Activated T-cell treated with anti-CD3 and anti-CD28 coated beads, Interleukin-2, amount 50 U/mL, for 24 hours (primary cell): ENCODE measurements around the gene KCNAB1.

Source experiments
- DNase-seq: peaks from one replicate; pipeline ENCODE4 v3.0.0-alpha.2; 2020
- H3K27ac Mint-ChIP-seq: 2 replicates; pipeline ENCODE4 v1.8.0; 2020; ENCODE audit warnings: mild to moderate bottlenecking, mixed read lengths
- H3K27me3 Mint-ChIP-seq: 2 replicates; pipeline ENCODE4 v1.8.0; 2020; ENCODE audit warnings: mixed read lengths
- H3K36me3 Mint-ChIP-seq: 2 replicates; pipeline ENCODE4 v1.8.0; 2020; ENCODE audit warnings: low read depth, mixed read lengths
- H3K4me1 Mint-ChIP-seq: 2 replicates; pipeline ENCODE4 v1.8.0; 2020; ENCODE audit warnings: low read depth, mixed read lengths
- H3K4me3 Mint-ChIP-seq: 2 replicates; pipeline ENCODE4 v1.8.0; 2020; ENCODE audit warnings: mild to moderate bottlenecking, moderate library complexity, mixed read lengths
- H3K9me3 Mint-ChIP-seq: 2 replicates; pipeline ENCODE4 v1.8.0; 2020; ENCODE audit warnings: mixed read lengths

The KCNAB1 gene

GRCh38 chr3:156349111-156349510 is 228.7 kb downstream of the KCNAB1 start:
- Mint-ChIP-seq H3K4me1 (no peaks in the 10 kb centered on the region), H3K4me3 (no peak overlapping the region), H3K27ac (no peak overlapping the region), H3K36me3 (no peaks in the 10 kb centered on the region), H3K27me3 (peaks cover 8% of the 10 kb centered on the region), H3K9me3 (no peaks in the 10 kb centered on the region)
- no peak for DNase-seq

GRCh38 chr3:156349978-156350377 is 229.6 kb downstream of the KCNAB1 start:
- peaks cover 4% of the 10 kb centered on the region for H3K27me3 Mint-ChIP-seq
- H3K27ac Mint-ChIP-seq = no peak overlapping the region
- H3K4me3 Mint-ChIP-seq = no peak overlapping the region
- H3K4me1 Mint-ChIP-seq = no peaks in the 10 kb centered on the region
- no peaks in the 10 kb centered on the region for H3K36me3 Mint-ChIP-seq
- no peaks in the 10 kb centered on the region for H3K9me3 Mint-ChIP-seq
- DNase-seq = no peak

GRCh38 chr3:156350781-156351180 is 230.4 kb downstream of the KCNAB1 start:
- Mint-ChIP-seq H3K4me1 (no peaks in the 10 kb centered on the region), H3K27ac (no peak overlapping the region), H3K4me3 (no peak overlapping the region), H3K27me3 (no peaks in the 10 kb centered on the region), H3K36me3 (no peaks in the 10 kb centered on the region), H3K9me3 (no peaks in the 10 kb centered on the region)
- DNase-seq = no peak

GRCh38 chr3:156351783-156352182 is 231.4 kb downstream of the KCNAB1 start:
- no peak for DNase-seq
- H3K36me3 Mint-ChIP-seq = no peaks in the 10 kb centered on the region
- H3K4me1 Mint-ChIP-seq = no peaks in the 10 kb centered on the region
- no peaks in the 10 kb centered on the region for H3K9me3 Mint-ChIP-seq
- no peak overlapping the region for H3K4me3 Mint-ChIP-seq
- no peaks in the 10 kb centered on the region for H3K27me3 Mint-ChIP-seq
- no peak overlapping the region for H3K27ac Mint-ChIP-seq

- DNase-seq = no peak
- no peaks in the 10 kb centered on the region for H3K36me3 Mint-ChIP-seq
- H3K27ac Mint-ChIP-seq = no peak overlapping the region
- H3K4me1 Mint-ChIP-seq = no peaks in the 10 kb centered on the region
- no peaks in the 10 kb centered on the region for H3K27me3 Mint-ChIP-seq
- no peak overlapping the region for H3K4me3 Mint-ChIP-seq
- H3K9me3 Mint-ChIP-seq = no peaks in the 10 kb centered on the region
These were observed 232.3 kb downstream of the KCNAB1 start for GRCh38 chr3:156352728-156353127.

- H3K9me3 Mint-ChIP-seq = no peaks in the 10 kb centered on the region
- no peaks in the 10 kb centered on the region for H3K27me3 Mint-ChIP-seq
- H3K36me3 Mint-ChIP-seq = no peaks in the 10 kb centered on the region
- no peak overlapping the region for H3K27ac Mint-ChIP-seq
- no peak overlapping the region for H3K4me3 Mint-ChIP-seq
- no peak for DNase-seq
- no peaks in the 10 kb centered on the region for H3K4me1 Mint-ChIP-seq
These were observed 233.2 kb downstream of the KCNAB1 start for GRCh38 chr3:156353563-156353962.

- Mint-ChIP-seq H3K36me3 (no peaks in the 10 kb centered on the region), H3K4me3 (no peak overlapping the region), H3K27ac (no peak overlapping the region), H3K9me3 (no peaks in the 10 kb centered on the region), H3K4me1 (no peaks in the 10 kb centered on the region), H3K27me3 (no peaks in the 10 kb centered on the region)
- no peak for DNase-seq
These were observed 236.4 kb downstream of the KCNAB1 start for GRCh38 chr3:156356537-156357363.

GRCh38 chr3:156358232-156358631 is 237.9 kb downstream of the KCNAB1 start:
- Mint-ChIP-seq H3K27me3 (no peaks in the 10 kb centered on the region), H3K4me1 (no peaks in the 10 kb centered on the region), H3K4me3 (no peak overlapping the region), H3K9me3 (no peaks in the 10 kb centered on the region), H3K36me3 (no peaks in the 10 kb centered on the region), H3K27ac (no peak overlapping the region)
- DNase-seq = no peak

GRCh38 chr3:156359368-156359767 is 239.0 kb downstream of the KCNAB1 start:
- Mint-ChIP-seq H3K27me3 (peaks cover 2% of the 10 kb centered on the region), H3K4me1 (no peaks in the 10 kb centered on the region), H3K4me3 (no peak overlapping the region), H3K36me3 (no peaks in the 10 kb centered on the region), H3K27ac (no peak overlapping the region), H3K9me3 (no peaks in the 10 kb centered on the region)
- no peak for DNase-seq

GRCh38 chr3:156360083-156360482 is 239.7 kb downstream of the KCNAB1 start:
- Mint-ChIP-seq H3K4me3 (no peak overlapping the region), H3K9me3 (no peaks in the 10 kb centered on the region), H3K4me1 (no peaks in the 10 kb centered on the region), H3K27me3 (peaks cover 5% of the 10 kb centered on the region), H3K36me3 (no peaks in the 10 kb centered on the region), H3K27ac (no peak overlapping the region)
- no peak for DNase-seq

GRCh38 chr3:156360963-156361362 is 240.6 kb downstream of the KCNAB1 start:
- peaks cover 5% of the 10 kb centered on the region for H3K27me3 Mint-ChIP-seq

GRCh38 chr3:156366559-156366958 is 246.2 kb downstream of the KCNAB1 start:
- Mint-ChIP-seq H3K27me3 (peaks cover 5% of the 10 kb centered on the region), H3K4me1 (no peaks in the 10 kb centered on the region), H3K36me3 (no peaks in the 10 kb centered on the region)

More at GRCh38 chr3:156360963-156361362, 240.6 kb downstream of the KCNAB1 start:
- no peak overlapping the region for H3K27ac Mint-ChIP-seq
- H3K9me3 Mint-ChIP-seq = no peaks in the 10 kb centered on the region
- H3K4me3 Mint-ChIP-seq = no peak overlapping the region
- DNase-seq = no peak
- H3K4me1 Mint-ChIP-seq = no peaks in the 10 kb centered on the region
- no peaks in the 10 kb centered on the region for H3K36me3 Mint-ChIP-seq

GRCh38 chr3:156368189-156368588 is 247.8 kb downstream of the KCNAB1 start:
- H3K4me1 Mint-ChIP-seq = no peaks in the 10 kb centered on the region
- no peaks in the 10 kb centered on the region for H3K36me3 Mint-ChIP-seq
- H3K4me3 Mint-ChIP-seq = no peak overlapping the region
- DNase-seq = no peak
- H3K27me3 Mint-ChIP-seq = peaks cover 5% of the 10 kb centered on the region
- no peak overlapping the region for H3K27ac Mint-ChIP-seq
- H3K9me3 Mint-ChIP-seq = no peaks in the 10 kb centered on the region

More at GRCh38 chr3:156366559-156366958, 246.2 kb downstream of the KCNAB1 start:
- DNase-seq = no peak
- H3K27ac Mint-ChIP-seq = no peak overlapping the region
- H3K4me3 Mint-ChIP-seq = no peak overlapping the region
- H3K9me3 Mint-ChIP-seq = no peaks in the 10 kb centered on the region

- H3K27me3 Mint-ChIP-seq = peaks cover 5% of the 10 kb centered on the region
- no peaks in the 10 kb centered on the region for H3K36me3 Mint-ChIP-seq
- H3K27ac Mint-ChIP-seq = no peak overlapping the region
- no peak overlapping the region for H3K4me3 Mint-ChIP-seq
- no peaks in the 10 kb centered on the region for H3K4me1 Mint-ChIP-seq
- no peaks in the 10 kb centered on the region for H3K9me3 Mint-ChIP-seq
- no peak for DNase-seq
These were observed 251.3 kb downstream of the KCNAB1 start for GRCh38 chr3:156371701-156372100.

GRCh38 chr3:156373095-156373494 is 252.7 kb downstream of the KCNAB1 start:
- H3K4me3 Mint-ChIP-seq = no peak overlapping the region
- H3K27ac Mint-ChIP-seq = no peak overlapping the region
- H3K27me3 Mint-ChIP-seq = peaks cover 10% of the 10 kb centered on the region
- no peaks in the 10 kb centered on the region for H3K4me1 Mint-ChIP-seq
- H3K9me3 Mint-ChIP-seq = no peaks in the 10 kb centered on the region
- no peak for DNase-seq
- no peaks in the 10 kb centered on the region for H3K36me3 Mint-ChIP-seq
